HTERT RPE-1 (cell line): ENCODE data around the gene TLE2.
"Not testable (repeated sequence)": the region's sequence is repeated elsewhere in the genome, so short reads cannot be mapped to it uniquely, and the experiment has no call there.

Source experiments
- in situ Hi-C: fragments of 300-500 bp; cut with MboI; formaldehyde crosslinking; loops from 4 replicates; pipeline ENCODE4 v1.14.3; 2020; ENCODE audit warnings: low sequenced_read_pairs

TLE2 gene

GRCh38 chr19:3015126-3016057 lies 13.7 kb downstream of the TLE2 start:
- in situ Hi-C loops, result no loop called here

- in situ Hi-C loops, result no loop called here
These were observed 14.9 kb downstream of the TLE2 start for GRCh38 chr19:3014135-3014534.

- in situ Hi-C loops, result no loop called here
These were observed 15.8 kb downstream of the TLE2 start for GRCh38 chr19:3013263-3013725.

GRCh38 chr19:3012621-3013262 lies 16.3 kb downstream of the TLE2 start:
- in situ Hi-C loops, result no loop called here

- in situ Hi-C loops, result not testable (repeated sequence)
These were observed 17.0 kb downstream of the TLE2 start for GRCh38 chr19:3012059-3012458.

- in situ Hi-C loops, result no loop called here
These were observed 18.2 kb downstream of the TLE2 start for GRCh38 chr19:3010871-3011270.

- in situ Hi-C loops, result no loop called here
These were observed 20.1 kb downstream of the TLE2 start for GRCh38 chr19:3008994-3009393.

GRCh38 chr19:3007975-3008374 lies 21.1 kb downstream of the TLE2 start:
- in situ Hi-C loops, result no loop called here

GRCh38 chr19:3006075-3006767 lies 22.9 kb downstream of the TLE2 start:
- in situ Hi-C loops, result no loop called here

GRCh38 chr19:3005345-3005744 lies 23.7 kb downstream of the TLE2 start:
- in situ Hi-C loops, result no loop called here

GRCh38 chr19:3004522-3004921 lies 24.6 kb downstream of the TLE2 start:
- in situ Hi-C loops, result no loop called here

- in situ Hi-C loops, result no loop called here
These were observed 26.0 kb downstream of the TLE2 start for GRCh38 chr19:3003046-3003445.

GRCh38 chr19:3001235-3001800 lies 27.8 kb downstream of the TLE2 start:
- in situ Hi-C loops, result no loop called here

- in situ Hi-C loops, result no loop called here
These were observed 30.4 kb downstream of the TLE2 start for GRCh38 chr19:2998642-2999041.

GRCh38 chr19:2997720-2998119 lies 31.4 kb downstream of the TLE2 start:
- in situ Hi-C loops, result no loop called here

- in situ Hi-C loops, result no loop called here
These were observed 34.4 kb downstream of the TLE2 start for GRCh38 chr19:2994588-2995131.

- in situ Hi-C loops, result no loop called here
These were observed 35.5 kb downstream of the TLE2 start for GRCh38 chr19:2993579-2993978.

GRCh38 chr19:2992958-2993357 lies 36.1 kb downstream of the TLE2 start:
- in situ Hi-C loops, result no loop called here

GRCh38 chr19:2992333-2992732 lies 36.7 kb downstream of the TLE2 start:
- in situ Hi-C loops, result not testable (repeated sequence)

- in situ Hi-C loops, result no loop called here
These were observed 39.7 kb downstream of the TLE2 start for GRCh38 chr19:2989236-2989946.
